Measurements from ENCODE around the gene RAD51B.
"Not testable (repeated sequence)": the region's sequence is repeated elsewhere in the genome, so short reads cannot be mapped to it uniquely, and the experiment has no call there.

Gene RAD51B

GRCh38 chr14:68212361-68212760, 392.8 kb downstream of the RAD51B start:
- no peak for DNase-seq (ENCODE audit: insufficient read length, low spot score)
- TF ChIP-seq, protein P1, sequence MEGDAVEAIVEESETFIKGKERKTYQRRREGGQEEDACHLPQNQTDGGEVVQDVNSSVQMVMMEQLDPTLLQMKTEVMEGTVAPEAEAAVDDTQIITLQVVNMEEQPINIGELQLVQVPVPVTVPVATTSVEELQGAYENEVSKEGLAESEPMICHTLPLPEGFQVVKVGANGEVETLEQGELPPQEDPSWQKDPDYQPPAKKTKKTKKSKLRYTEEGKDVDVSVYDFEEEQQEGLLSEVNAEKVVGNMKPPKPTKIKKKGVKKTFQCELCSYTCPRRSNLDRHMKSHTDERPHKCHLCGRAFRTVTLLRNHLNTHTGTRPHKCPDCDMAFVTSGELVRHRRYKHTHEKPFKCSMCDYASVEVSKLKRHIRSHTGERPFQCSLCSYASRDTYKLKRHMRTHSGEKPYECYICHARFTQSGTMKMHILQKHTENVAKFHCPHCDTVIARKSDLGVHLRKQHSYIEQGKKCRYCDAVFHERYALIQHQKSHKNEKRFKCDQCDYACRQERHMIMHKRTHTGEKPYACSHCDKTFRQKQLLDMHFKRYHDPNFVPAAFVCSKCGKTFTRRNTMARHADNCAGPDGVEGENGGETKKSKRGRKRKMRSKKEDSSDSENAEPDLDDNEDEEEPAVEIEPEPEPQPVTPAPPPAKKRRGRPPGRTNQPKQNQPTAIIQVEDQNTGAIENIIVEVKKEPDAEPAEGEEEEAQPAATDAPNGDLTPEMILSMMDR (IDR thresholded peaks at IDR 0.05; ENCODE audit: insufficient read depth, missing control alignments), result no peak
- FAIRE-seq, result no peak

- FAIRE-seq, result no peak
- DNase-seq (ENCODE audit: insufficient read length, low spot score), result no peak
- TF ChIP-seq, protein P1 (IDR thresholded peaks at IDR 0.05; ENCODE audit: insufficient read depth, missing control alignments), result no peak
These were observed 394.9 kb downstream of the RAD51B start for GRCh38 chr14:68214431-68214830.

GRCh38 chr14:68215629-68216028, 396.1 kb downstream of the RAD51B start:
- no peak for DNase-seq (ENCODE audit: insufficient read length, low spot score)
- TF ChIP-seq, protein P1 (IDR thresholded peaks at IDR 0.05; ENCODE audit: insufficient read depth, missing control alignments), result no peak
- no peak for FAIRE-seq

DNA sequence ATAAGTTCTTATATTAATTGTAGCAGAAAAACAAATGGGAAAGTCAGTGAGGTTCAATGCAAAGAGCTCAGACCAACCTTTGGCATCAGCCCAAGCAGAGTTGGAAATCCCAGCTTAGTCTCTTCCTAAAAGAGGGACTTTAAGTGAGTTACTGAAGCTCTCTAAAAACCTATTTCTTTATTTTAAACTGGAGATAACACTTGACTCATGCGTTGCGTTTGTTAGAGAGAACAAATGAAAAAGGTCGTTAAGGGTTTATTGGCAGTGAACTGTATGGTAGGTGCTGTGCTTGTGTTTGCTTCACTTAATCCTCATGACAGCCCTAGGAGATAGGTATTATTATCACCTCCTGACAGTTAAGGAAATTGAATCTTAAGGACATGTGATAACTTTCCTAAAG, 396.5 kb downstream of the RAD51B start:
- no peak for FAIRE-seq
- TF ChIP-seq, protein P1 (IDR thresholded peaks at IDR 0.05; ENCODE audit: insufficient read depth, missing control alignments), result no peak
- no peak for DNase-seq (ENCODE audit: insufficient read length, low spot score)

GRCh38 chr14:68216957-68217356, 397.4 kb downstream of the RAD51B start:
- DNase-seq (ENCODE audit: insufficient read length, low spot score) (no peak), FAIRE-seq (no peak)
- TF ChIP-seq, protein P1 (IDR thresholded peaks at IDR 0.05; ENCODE audit: insufficient read depth, missing control alignments), result no peak

DNA sequence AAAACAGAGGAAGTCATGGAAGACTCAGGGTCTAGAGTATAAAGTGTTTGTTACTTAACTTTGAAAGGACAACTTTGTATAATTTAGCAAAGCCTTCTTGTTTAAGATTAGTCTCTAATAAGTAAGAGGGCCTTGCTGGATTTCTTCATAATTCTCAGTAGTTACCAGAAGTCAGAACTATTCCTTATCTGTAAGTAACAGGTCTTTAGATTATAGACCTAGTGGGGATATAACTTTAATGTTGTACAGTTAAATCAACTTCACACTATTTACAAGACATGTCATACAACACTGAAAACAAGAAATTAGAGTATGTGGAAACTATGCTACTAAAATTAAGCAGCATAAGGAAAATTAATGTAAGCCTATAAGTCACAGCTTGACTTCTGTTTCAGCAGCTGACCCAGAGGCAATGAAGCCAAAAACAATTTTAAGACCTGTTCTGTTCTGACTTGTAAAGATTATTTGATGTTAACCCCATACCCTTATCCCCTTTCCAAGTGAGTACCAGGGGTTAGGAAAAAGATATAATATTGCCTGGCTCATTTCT, 398.3 kb downstream of the RAD51B start:
- no peak for FAIRE-seq
- no peak for DNase-seq (ENCODE audit: insufficient read length, low spot score)
- TF ChIP-seq, protein P1 (IDR thresholded peaks at IDR 0.05; ENCODE audit: insufficient read depth, missing control alignments), result no peak

GRCh38 chr14:68219407-68219806, 399.8 kb downstream of the RAD51B start:
- DNase-seq (ENCODE audit: insufficient read length, low spot score) (no peak), FAIRE-seq (no peak)
- TF ChIP-seq, protein P1 (IDR thresholded peaks at IDR 0.05; ENCODE audit: insufficient read depth, missing control alignments), result no peak

- not testable (repeated sequence) for DNase-seq (ENCODE audit: insufficient read length, low spot score); FAIRE-seq
These were observed 401.5 kb downstream of the RAD51B start for GRCh38 chr14:68221046-68221445.
